ENCODE measurements around the gene DDB1.

- TF ChIP-seq CTCF (IDR thresholded peaks at IDR 0.05; ENCODE audit: low read length) (no peak), EZH2 (IDR thresholded peaks at IDR 0.05; ENCODE audit: borderline replicate concordance, low read length) (no peak)
These were observed 76.0 kb downstream of the DDB1 start for GRCh38 chr11:61256710-61257482.

Data from OCI-LY1 (cell line).